HG03175 (cell line): ENCODE data around the gene PKLR.

ENCODE experiments used
- ATAC-seq: cut with Tn5 transposase; IDR thresholded peaks from one replicate; pipeline ENCODE4 v1.9.1; 2021; ENCODE audit warnings: mild to moderate bottlenecking, moderate library complexity; ENCODE audit not compliant: unreplicated experiment

The PKLR gene

GRCh38 chr1:155286544-155286943 lies 14.7 kb downstream of the PKLR start:
- ATAC-seq, result no peak

GRCh38 chr1:155285631-155286044 lies 15.6 kb downstream of the PKLR start:
- ATAC-seq, result no peak

GRCh38 chr1:155285063-155285462 lies 16.2 kb downstream of the PKLR start:
- ATAC-seq, result no peak

- no peak for ATAC-seq
These were observed 16.8 kb downstream of the PKLR start for GRCh38 chr1:155284476-155284875.

- no peak for ATAC-seq
These were observed 18.6 kb downstream of the PKLR start for GRCh38 chr1:155282488-155283091.

- no peak for ATAC-seq
These were observed 22.0 kb downstream of the PKLR start for GRCh38 chr1:155279268-155279667.

GRCh38 chr1:155278689-155279160 lies 22.5 kb downstream of the PKLR start:
- no peak for ATAC-seq

- ATAC-seq, result no peak
These were observed 23.1 kb downstream of the PKLR start for GRCh38 chr1:155277902-155278688.

- peak; percentile 65 for ATAC-seq
These were observed 24.0 kb downstream of the PKLR start, which contains the start of gene HCN3 for GRCh38 chr1:155277070-155277901. HCN3 (plus strand) TSS chr1:155277463; CDS start chr1:155277591, 128 bp downstream.

GRCh38 chr1:155273343-155274245 lies 27.6 kb downstream of the PKLR start, which contains the start of gene CLK2:
CLK2 (minus strand) TSS chr1:155273504; CDS start chr1:155270977, 2,527 bp downstream.
- ATAC-seq, result peak; percentile 76

- peak; percentile 40 for ATAC-seq
These were observed 28.5 kb downstream of the PKLR start for GRCh38 chr1:155272466-155273342.

- no peak for ATAC-seq
These were observed 31.9 kb downstream of the PKLR start for GRCh38 chr1:155269381-155269780.

- ATAC-seq, result no peak
These were observed 32.6 kb downstream of the PKLR start for GRCh38 chr1:155268630-155269029.

GRCh38 chr1:155267373-155267772 lies 33.9 kb downstream of the PKLR start:
- no peak for ATAC-seq

GRCh38 chr1:155266553-155266952 lies 34.7 kb downstream of the PKLR start:
- no peak for ATAC-seq

- ATAC-seq, result no peak
These were observed 38.2 kb downstream of the PKLR start for GRCh38 chr1:155263067-155263466.

GRCh38 chr1:155261852-155262673 lies 39.2 kb downstream of the PKLR start, which contains the start of gene SCAMP3:
SCAMP3 (minus strand) TSS chr1:155262360; CDS start chr1:155262151, 209 bp downstream.
- ATAC-seq, result peak; percentile 94

- no peak for ATAC-seq
These were observed 39.8 kb downstream of the PKLR start for GRCh38 chr1:155261493-155261851.
